Measurements from ENCODE around the gene GMDS.

GMDS gene

GRCh38 chr6:1738558-1739081, 506.8 kb downstream of the GMDS start:
- no peak for DNase-seq (ENCODE audit: low read depth)

GRCh38 chr6:1737463-1738311, 507.7 kb downstream of the GMDS start:
- no peak for DNase-seq (ENCODE audit: low read depth)

GRCh38 chr6:1736346-1737105, 508.9 kb downstream of the GMDS start:
- DNase-seq (ENCODE audit: low read depth) = no peak

- no peak for DNase-seq (ENCODE audit: low read depth)
These were observed 510.1 kb downstream of the GMDS start for GRCh38 chr6:1735239-1735803.

GRCh38 chr6:1730882-1731281, 514.5 kb downstream of the GMDS start:
- DNase-seq (ENCODE audit: low read depth) = no peak

GRCh38 chr6:1729750-1730140, 515.7 kb downstream of the GMDS start:
- DNase-seq (ENCODE audit: low read depth) = no peak

GRCh38 chr6:1729133-1729749, 516.2 kb downstream of the GMDS start:
- no peak for DNase-seq (ENCODE audit: low read depth)

GRCh38 chr6:1726341-1726768, 519.0 kb downstream of the GMDS start:
- no peak for DNase-seq (ENCODE audit: low read depth)

GRCh38 chr6:1724616-1725015, 520.8 kb downstream of the GMDS start:
- DNase-seq (ENCODE audit: low read depth) = no peak

GRCh38 chr6:1724124-1724523, 521.3 kb downstream of the GMDS start:
- DNase-seq (ENCODE audit: low read depth) = no peak

- no peak for DNase-seq (ENCODE audit: low read depth)
These were observed 522.6 kb downstream of the GMDS start for GRCh38 chr6:1722801-1723200.

GRCh38 chr6:1720620-1721322, 524.6 kb downstream of the GMDS start:
- DNase-seq (ENCODE audit: low read depth) = no peak

GRCh38 chr6:1719922-1720321, 525.5 kb downstream of the GMDS start:
- DNase-seq (ENCODE audit: low read depth) = no peak

GRCh38 chr6:1716868-1717267, 528.5 kb downstream of the GMDS start:
- DNase-seq (ENCODE audit: low read depth) = no peak

GRCh38 chr6:1716396-1716795, 529.0 kb downstream of the GMDS start:
- no peak for DNase-seq (ENCODE audit: low read depth)

GRCh38 chr6:1715336-1715735, 530.1 kb downstream of the GMDS start:
- no peak for DNase-seq (ENCODE audit: low read depth)

- no peak for DNase-seq (ENCODE audit: low read depth)
These were observed 530.8 kb downstream of the GMDS start for GRCh38 chr6:1714654-1715053.

- DNase-seq (ENCODE audit: low read depth) = no peak
These were observed 532.3 kb downstream of the GMDS start for GRCh38 chr6:1713016-1713600.

- DNase-seq (ENCODE audit: low read depth) = no peak
These were observed 533.0 kb downstream of the GMDS start for GRCh38 chr6:1712451-1712850.

GRCh38 chr6:1711136-1711535, 534.3 kb downstream of the GMDS start:
- DNase-seq (ENCODE audit: low read depth) = no peak

GRCh38 chr6:1709234-1709641, 536.2 kb downstream of the GMDS start:
- DNase-seq (ENCODE audit: low read depth) = no peak

Measured in stimulated activated CD8-positive, alpha-beta memory T cell treated with anti-CD3 and anti-CD28 coated beads, Interleukin-7, amount 100 ng/mL, for 24 hours (primary cell).